Loucy (cell line): ENCODE data around the gene SULT2B1.

Experiments
- H2AFZ ChIP-seq: fragments of 200-600 bp; sonication (generic); 2 replicates; pipeline ENCODE4 v1.6.0; 2016; ENCODE audit warnings: antibody characterized with exemption, mild to moderate bottlenecking, low read length, moderate library complexity
- H3F3A ChIP-seq: fragments of 200-600 bp; 2 replicates; pipeline ENCODE4 v1.6.0; 2016; ENCODE audit warnings: antibody characterized with exemption, low read depth, mild to moderate bottlenecking
- H3K27me3 ChIP-seq: fragments of 200-600 bp; sonication (generic); 2 replicates; pipeline ENCODE4 v1.6.1; 2014; ENCODE audit warnings: low read length, mild to moderate bottlenecking; ENCODE audit not compliant: insufficient read depth, poor library complexity, severe bottlenecking
- H3K36me3 ChIP-seq: fragments of 200-600 bp; sonication (generic); 2 replicates; pipeline ENCODE4 v1.6.1; 2016; ENCODE audit warnings: low read length; ENCODE audit not compliant: insufficient read depth
- H3K4me1 ChIP-seq: fragments of 200-600 bp; sonication (generic); 2 replicates; pipeline ENCODE4 v1.5.1; 2014; ENCODE audit warnings: low read length, mild to moderate bottlenecking; ENCODE audit not compliant: insufficient read depth, poor library complexity, severe bottlenecking
- H3K4me2 ChIP-seq: fragments of 200-600 bp; sonication (generic); 2 replicates; pipeline ENCODE4 v1.6.0; 2014; ENCODE audit warnings: antibody characterized with exemption, low read length, low read depth, mild to moderate bottlenecking; ENCODE audit not compliant: poor library complexity, severe bottlenecking
- H3K4me3 ChIP-seq: fragments of 200-600 bp; sonication (generic); 2 replicates; pipeline ENCODE4 v1.5.1; 2014; ENCODE audit warnings: low read length, mild to moderate bottlenecking, mixed read lengths; ENCODE audit not compliant: poor library complexity, severe bottlenecking
- H3K79me2 ChIP-seq: fragments of 200-600 bp; sonication (generic); 2 replicates; pipeline ENCODE4 v1.6.1; 2014; ENCODE audit warnings: low read length; ENCODE audit not compliant: insufficient read depth
- H3K9ac ChIP-seq: fragments of 200-600 bp; sonication (generic); 2 replicates; pipeline ENCODE4 v1.6.0; 2014; ENCODE audit warnings: mild to moderate bottlenecking, low read depth, low read length, moderate library complexity; ENCODE audit not compliant: poor library complexity, severe bottlenecking
- H3K9me2 ChIP-seq: fragments of 200-600 bp; sonication (generic); replicated peaks from 2 replicates; pipeline ENCODE4 v1.6.1; 2016; ENCODE audit warnings: low read depth, low read length, mixed read lengths
- H3K9me3 ChIP-seq: fragments of 200-600 bp; sonication (generic); 2 replicates; pipeline ENCODE4 v1.6.1; 2014; ENCODE audit warnings: mild to moderate bottlenecking, antibody characterized with exemption, low read length, low read depth; ENCODE audit not compliant: insufficient read depth
- H4K20me1 ChIP-seq: fragments of 200-600 bp; sonication (generic); 2 replicates; pipeline ENCODE4 v1.6.0; 2014; ENCODE audit warnings: antibody characterized with exemption, low read length, mild to moderate bottlenecking; ENCODE audit not compliant: insufficient read depth, poor library complexity, severe bottlenecking
- EZH2phosphoT487 ChIP-seq: fragments of 200-600 bp; IDR thresholded peaks from 2 replicates; pipeline ENCODE4 v1.6.1; 2018; ENCODE audit warnings: antibody characterized with exemption, mild to moderate bottlenecking, moderate library complexity, borderline replicate concordance
- TF ChIP-seq, protein P1 (sequence below): fragments of 200-600 bp; sonication (generic); conservative IDR thresholded peaks from 2 replicates; pipeline ENCODE4 v1.5.1; 2014; ENCODE audit warnings: mild to moderate bottlenecking, antibody characterized with exemption, low read length

The SULT2B1 gene

DNA sequence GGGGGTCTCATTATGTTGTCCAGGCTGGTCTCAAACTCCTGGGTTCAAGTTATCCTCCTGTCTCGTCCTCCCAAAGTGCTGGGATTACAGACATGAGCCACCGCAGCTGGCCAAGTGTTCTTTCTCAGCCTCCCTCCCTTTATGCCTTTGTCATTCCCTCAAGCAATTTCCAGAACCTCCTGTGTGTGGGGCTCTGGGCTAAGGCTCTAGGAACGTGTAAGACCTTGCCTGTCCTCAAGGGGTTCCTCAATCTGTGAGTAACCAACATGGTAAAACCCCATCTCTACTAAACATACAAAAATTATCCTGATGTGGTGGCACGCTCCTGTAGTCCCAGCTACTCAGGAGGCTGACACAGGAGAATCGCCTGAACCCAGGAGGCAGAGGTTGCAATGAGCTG lies 39.0 kb downstream of the SULT2B1 start:
- Histone ChIP-seq H4K20me1 (no peaks in the 10 kb centered on the region), H3K36me3 (no peaks in the 10 kb centered on the region), H3K27me3 (no peaks in the 10 kb centered on the region), H3K4me1 (peaks cover 8% of the 10 kb centered on the region), H3F3A (no peaks in the 10 kb centered on the region), H3K9ac (no peak overlapping the region), H3K4me2 (no peak overlapping the region), H2AFZ (no peak overlapping the region), H3K9me3 (no peaks in the 10 kb centered on the region), H3K79me2 (no peaks in the 10 kb centered on the region), H3K4me3 (no peak overlapping the region), H3K9me2 (no peaks in the 10 kb centered on the region)
- no peak for TF ChIP-seq EZH2phosphoT487
- TF ChIP-seq, protein P1, sequence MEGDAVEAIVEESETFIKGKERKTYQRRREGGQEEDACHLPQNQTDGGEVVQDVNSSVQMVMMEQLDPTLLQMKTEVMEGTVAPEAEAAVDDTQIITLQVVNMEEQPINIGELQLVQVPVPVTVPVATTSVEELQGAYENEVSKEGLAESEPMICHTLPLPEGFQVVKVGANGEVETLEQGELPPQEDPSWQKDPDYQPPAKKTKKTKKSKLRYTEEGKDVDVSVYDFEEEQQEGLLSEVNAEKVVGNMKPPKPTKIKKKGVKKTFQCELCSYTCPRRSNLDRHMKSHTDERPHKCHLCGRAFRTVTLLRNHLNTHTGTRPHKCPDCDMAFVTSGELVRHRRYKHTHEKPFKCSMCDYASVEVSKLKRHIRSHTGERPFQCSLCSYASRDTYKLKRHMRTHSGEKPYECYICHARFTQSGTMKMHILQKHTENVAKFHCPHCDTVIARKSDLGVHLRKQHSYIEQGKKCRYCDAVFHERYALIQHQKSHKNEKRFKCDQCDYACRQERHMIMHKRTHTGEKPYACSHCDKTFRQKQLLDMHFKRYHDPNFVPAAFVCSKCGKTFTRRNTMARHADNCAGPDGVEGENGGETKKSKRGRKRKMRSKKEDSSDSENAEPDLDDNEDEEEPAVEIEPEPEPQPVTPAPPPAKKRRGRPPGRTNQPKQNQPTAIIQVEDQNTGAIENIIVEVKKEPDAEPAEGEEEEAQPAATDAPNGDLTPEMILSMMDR, result no peak

DNA sequence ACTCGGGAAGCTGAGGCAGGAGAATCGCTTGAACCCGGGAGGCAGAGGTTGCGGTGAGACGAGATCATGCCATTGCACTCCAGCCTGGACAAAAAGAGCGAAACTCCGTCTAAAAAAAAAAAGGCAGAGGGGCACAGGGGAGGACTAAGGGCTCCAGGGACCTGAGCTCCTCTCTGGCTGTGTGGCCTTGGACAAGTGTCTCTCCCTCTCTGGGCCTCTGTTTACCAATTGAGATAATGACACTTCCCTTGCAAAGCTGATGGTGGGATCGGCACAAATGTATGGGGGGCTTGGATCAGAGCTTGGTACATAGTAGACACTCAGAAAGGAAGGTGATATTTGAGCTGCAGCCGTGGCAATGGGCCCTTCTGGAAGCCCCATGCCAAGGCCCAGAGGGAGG lies 43.2 kb downstream of the SULT2B1 start:
- Histone ChIP-seq H4K20me1 (no peaks in the 10 kb centered on the region), H3K9me3 (no peaks in the 10 kb centered on the region), H3K27me3 (no peaks in the 10 kb centered on the region), H3K9ac (no peak overlapping the region), H3F3A (no peaks in the 10 kb centered on the region), H3K4me3 (no peak overlapping the region), H3K4me2 (no peak overlapping the region), H3K36me3 (no peaks in the 10 kb centered on the region), H3K79me2 (no peaks in the 10 kb centered on the region), H2AFZ (no peak overlapping the region), H3K4me1 (no peaks in the 10 kb centered on the region), H3K9me2 (no peaks in the 10 kb centered on the region)
- TF ChIP-seq, protein P1, result no peak
- TF ChIP-seq EZH2phosphoT487, result no peak

DNA sequence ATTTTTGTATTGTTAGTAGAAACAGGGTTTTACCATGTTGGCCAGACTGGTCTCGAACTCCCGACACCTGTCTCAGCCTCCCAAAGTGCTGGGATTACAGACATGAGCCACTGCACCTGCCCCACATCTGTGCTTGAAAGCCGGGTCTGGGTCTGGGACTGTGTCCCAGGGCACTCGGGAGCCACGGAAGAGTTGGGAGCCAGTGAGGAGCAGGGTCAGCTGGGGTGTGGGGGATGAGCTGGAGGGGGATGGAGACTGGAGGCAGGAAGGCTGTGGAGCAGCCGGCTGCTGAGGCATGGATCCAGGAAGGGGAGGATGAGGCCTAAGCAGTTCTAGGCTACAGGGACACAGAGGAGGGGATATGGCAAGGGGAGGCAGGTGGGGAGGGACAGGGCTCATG lies 43.9 kb downstream of the SULT2B1 start:
- H2AFZ ChIP-seq, result no peak overlapping the region
- H4K20me1 ChIP-seq, result no peaks in the 10 kb centered on the region
- H3K4me2 ChIP-seq, result no peak overlapping the region
- H3K4me1 ChIP-seq, result no peaks in the 10 kb centered on the region
- TF ChIP-seq, protein P1, result no peak
- no peak for TF ChIP-seq EZH2phosphoT487
- H3K9me2 ChIP-seq, result no peaks in the 10 kb centered on the region
- no peak overlapping the region for H3K9ac ChIP-seq
- no peaks in the 10 kb centered on the region for H3K36me3 ChIP-seq
- no peaks in the 10 kb centered on the region for H3K79me2 ChIP-seq
- no peaks in the 10 kb centered on the region for H3K27me3 ChIP-seq
- H3K9me3 ChIP-seq, result no peaks in the 10 kb centered on the region
- no peaks in the 10 kb centered on the region for H3F3A ChIP-seq
- H3K4me3 ChIP-seq, result no peak overlapping the region
